ENCODE measurements around the gene SYP.

SYP gene

GRCh38 chrX:49246541-49246940, 46.5 kb upstream of the SYP start:
- TF ChIP-seq, protein P1, sequence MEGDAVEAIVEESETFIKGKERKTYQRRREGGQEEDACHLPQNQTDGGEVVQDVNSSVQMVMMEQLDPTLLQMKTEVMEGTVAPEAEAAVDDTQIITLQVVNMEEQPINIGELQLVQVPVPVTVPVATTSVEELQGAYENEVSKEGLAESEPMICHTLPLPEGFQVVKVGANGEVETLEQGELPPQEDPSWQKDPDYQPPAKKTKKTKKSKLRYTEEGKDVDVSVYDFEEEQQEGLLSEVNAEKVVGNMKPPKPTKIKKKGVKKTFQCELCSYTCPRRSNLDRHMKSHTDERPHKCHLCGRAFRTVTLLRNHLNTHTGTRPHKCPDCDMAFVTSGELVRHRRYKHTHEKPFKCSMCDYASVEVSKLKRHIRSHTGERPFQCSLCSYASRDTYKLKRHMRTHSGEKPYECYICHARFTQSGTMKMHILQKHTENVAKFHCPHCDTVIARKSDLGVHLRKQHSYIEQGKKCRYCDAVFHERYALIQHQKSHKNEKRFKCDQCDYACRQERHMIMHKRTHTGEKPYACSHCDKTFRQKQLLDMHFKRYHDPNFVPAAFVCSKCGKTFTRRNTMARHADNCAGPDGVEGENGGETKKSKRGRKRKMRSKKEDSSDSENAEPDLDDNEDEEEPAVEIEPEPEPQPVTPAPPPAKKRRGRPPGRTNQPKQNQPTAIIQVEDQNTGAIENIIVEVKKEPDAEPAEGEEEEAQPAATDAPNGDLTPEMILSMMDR (IDR thresholded peaks at IDR 0.05; ENCODE audit: low read depth, low read length), result no peak
- peaks cover 9% of the 10 kb centered on the region for H3K27me3 ChIP-seq (ENCODE audit: insufficient read depth, low read depth, severe bottlenecking)
- no peak for DNase-seq
- no peak overlapping the region for H3K4me3 ChIP-seq (ENCODE audit: low read depth, low read length)
- H3K27ac ChIP-seq, result no peak overlapping the region
- H3K36me3 ChIP-seq, result no peaks in the 10 kb centered on the region; the same call in 1 of the 2 replicates
- no peaks in the 10 kb centered on the region for H3K9me3 ChIP-seq (ENCODE audit: severe bottlenecking)

DNA sequence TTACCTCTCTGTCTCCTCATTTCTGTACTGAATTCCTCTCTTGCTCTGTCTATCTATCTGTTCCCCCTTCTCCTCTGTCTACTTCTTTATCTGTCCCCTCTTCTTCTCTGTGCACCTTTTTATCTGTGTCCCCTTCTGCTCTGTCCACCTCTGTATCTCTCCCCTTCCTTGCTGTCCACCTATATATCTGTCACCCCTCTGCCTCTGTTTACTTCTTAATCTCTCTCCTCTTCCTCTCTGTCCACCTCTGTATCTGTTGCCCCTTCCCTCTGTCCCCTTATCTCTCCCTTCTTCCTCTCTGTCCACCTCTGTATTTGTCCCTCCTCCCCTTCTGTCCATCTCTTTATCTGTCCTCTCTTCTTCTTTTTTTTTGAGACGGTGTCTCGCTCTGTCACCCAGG, 44.2 kb upstream of the SYP start:
- Histone ChIP-seq H3K27ac (no peak overlapping the region), H3K9me3 (ENCODE audit: severe bottlenecking) (no peaks in the 10 kb centered on the region), H3K4me3 (ENCODE audit: low read depth, low read length) (no peak overlapping the region), H3K27me3 (ENCODE audit: insufficient read depth, low read depth, severe bottlenecking) (peaks cover 6% of the 10 kb centered on the region), H3K36me3 (no peaks in the 10 kb centered on the region; the same call in 1 of the 2 replicates)
- TF ChIP-seq, protein P1 (IDR thresholded peaks at IDR 0.05; ENCODE audit: low read depth, low read length), result no peak
- DNase-seq, result no peak

GRCh38 chrX:49243166-49243565, 43.2 kb upstream of the SYP start:
- H3K4me3 ChIP-seq (ENCODE audit: low read depth, low read length), result no peak overlapping the region
- H3K27me3 ChIP-seq (ENCODE audit: insufficient read depth, low read depth, severe bottlenecking), result peaks cover 6% of the 10 kb centered on the region
- no peak overlapping the region for H3K27ac ChIP-seq
- H3K36me3 ChIP-seq, result no peaks in the 10 kb centered on the region; the same call in 1 of the 2 replicates
- TF ChIP-seq, protein P1 (IDR thresholded peaks at IDR 0.05; ENCODE audit: low read depth, low read length), result no peak
- H3K9me3 ChIP-seq (ENCODE audit: severe bottlenecking), result no peaks in the 10 kb centered on the region
- DNase-seq, result no peak

- H3K4me3 ChIP-seq (ENCODE audit: low read depth, low read length), result no peak overlapping the region
- no peak overlapping the region for H3K27ac ChIP-seq
- DNase-seq, result no peak
- H3K36me3 ChIP-seq, result no peaks in the 10 kb centered on the region; the same call in 1 of the 2 replicates
- H3K9me3 ChIP-seq (ENCODE audit: severe bottlenecking), result no peaks in the 10 kb centered on the region
- peaks cover 6% of the 10 kb centered on the region for H3K27me3 ChIP-seq (ENCODE audit: insufficient read depth, low read depth, severe bottlenecking)
- TF ChIP-seq, protein P1 (IDR thresholded peaks at IDR 0.05; ENCODE audit: low read depth, low read length), result no peak
Observed at GRCh38 chrX:49242545-49243066, 42.6 kb upstream of the SYP start.

DNA sequence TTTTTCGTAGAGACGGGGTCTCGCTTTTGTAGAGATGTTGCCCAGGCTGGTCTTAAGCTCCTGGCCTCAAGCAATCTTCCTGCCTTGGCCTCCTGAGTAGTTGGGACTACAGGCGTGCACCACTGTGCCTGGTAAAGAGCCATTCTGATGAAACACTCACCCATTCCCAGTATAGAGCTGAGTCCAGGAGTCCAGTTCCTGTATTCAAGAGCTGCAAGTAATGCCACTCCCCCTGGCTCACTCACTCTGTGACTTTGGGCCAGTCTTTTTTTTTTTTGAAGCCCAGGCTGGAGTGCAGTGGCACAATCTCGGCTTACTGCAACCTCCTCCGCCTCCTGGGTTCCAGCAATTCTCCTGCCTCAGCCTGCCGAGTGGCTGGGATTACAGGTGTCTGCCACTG, 38.7 kb upstream of the SYP start:
- Histone ChIP-seq H3K36me3 (no peaks in the 10 kb centered on the region), H3K4me3 (ENCODE audit: low read depth, low read length) (no peak overlapping the region), H3K27ac (no peak overlapping the region), H3K9me3 (ENCODE audit: severe bottlenecking) (no peaks in the 10 kb centered on the region), H3K27me3 (ENCODE audit: insufficient read depth, low read depth, severe bottlenecking) (peaks cover 5% of the 10 kb centered on the region)
- TF ChIP-seq, protein P1 (IDR thresholded peaks at IDR 0.05; ENCODE audit: low read depth, low read length), result no peak
- DNase-seq, result no peak

DNA sequence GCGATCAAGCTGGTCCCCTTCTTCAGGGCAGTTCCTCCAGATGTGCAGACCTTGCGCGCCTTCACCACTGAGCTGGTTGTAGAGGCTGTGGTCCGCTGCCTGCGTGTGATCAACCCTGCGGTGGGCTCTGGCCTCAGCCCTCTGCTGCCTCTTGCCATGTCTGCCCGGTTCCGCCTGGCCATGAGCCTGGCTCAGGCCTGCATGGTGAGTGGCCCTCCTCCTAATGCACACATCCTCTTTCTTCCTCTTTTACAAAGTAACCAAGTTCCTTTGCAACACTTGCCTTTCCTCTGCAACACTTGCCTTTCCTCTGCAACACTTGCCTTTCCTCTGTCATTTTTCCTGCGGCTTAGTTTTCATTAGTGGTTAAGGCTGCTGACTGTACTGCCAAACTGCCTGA, 37.1 kb upstream of the SYP start:
- DNase-seq, result no peak
- TF ChIP-seq, protein P1 (IDR thresholded peaks at IDR 0.05; ENCODE audit: low read depth, low read length), result no peak
- Histone ChIP-seq H3K4me3 (ENCODE audit: low read depth, low read length) (no peak overlapping the region), H3K27ac (no peak overlapping the region), H3K9me3 (ENCODE audit: severe bottlenecking) (no peaks in the 10 kb centered on the region), H3K27me3 (ENCODE audit: insufficient read depth, low read depth, severe bottlenecking) (peaks cover 5% of the 10 kb centered on the region), H3K36me3 (no peaks in the 10 kb centered on the region)
